ENCODE results near the gene KRT32.
"Not testable (repeated sequence)": the region's sequence is repeated elsewhere in the genome, so short reads cannot be mapped to it uniquely, and the experiment has no call there.

The KRT32 gene

DNA sequence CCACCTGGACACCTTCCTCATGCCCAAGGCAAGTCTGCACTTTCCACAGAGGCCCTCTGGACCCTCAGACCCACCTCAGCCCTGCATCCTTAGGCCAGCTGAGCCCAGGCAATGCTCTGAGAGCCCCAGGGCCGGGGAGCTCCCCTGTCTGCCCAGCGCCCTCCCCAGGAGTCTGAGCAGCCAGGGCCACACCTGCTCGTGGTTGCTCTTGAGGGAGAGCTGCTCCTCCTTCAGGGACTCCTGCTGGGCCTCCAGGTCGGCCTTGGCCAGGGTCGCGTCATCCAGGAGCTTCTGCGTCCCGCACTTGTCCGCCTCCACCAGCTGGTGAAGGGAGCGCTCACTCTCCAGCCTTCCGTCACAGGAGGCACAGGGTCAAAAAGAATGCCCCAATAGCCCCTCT, 44.6 kb downstream of the KRT32 start:
- DNase-seq, result not testable (repeated sequence)

DNA sequence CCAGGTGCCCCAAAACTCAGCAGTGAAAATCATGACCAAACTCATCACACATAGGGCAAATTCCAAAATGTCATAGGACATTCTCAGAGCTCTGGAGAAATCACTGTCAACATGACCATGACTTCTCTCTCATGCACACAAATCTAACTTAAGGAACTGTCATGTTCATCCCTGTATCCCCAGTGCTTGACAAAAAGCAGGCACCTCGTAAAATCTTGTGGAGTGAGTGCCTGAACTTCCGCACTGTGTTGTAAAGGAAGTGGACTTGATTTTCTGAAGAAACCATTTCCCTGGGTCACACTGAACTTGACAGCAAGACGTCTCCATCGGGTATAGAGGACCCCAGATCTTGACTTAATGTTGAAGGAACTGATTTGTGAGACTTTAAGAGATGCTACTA, 45.6 kb downstream of the KRT32 start:
- no peak for DNase-seq

DNA sequence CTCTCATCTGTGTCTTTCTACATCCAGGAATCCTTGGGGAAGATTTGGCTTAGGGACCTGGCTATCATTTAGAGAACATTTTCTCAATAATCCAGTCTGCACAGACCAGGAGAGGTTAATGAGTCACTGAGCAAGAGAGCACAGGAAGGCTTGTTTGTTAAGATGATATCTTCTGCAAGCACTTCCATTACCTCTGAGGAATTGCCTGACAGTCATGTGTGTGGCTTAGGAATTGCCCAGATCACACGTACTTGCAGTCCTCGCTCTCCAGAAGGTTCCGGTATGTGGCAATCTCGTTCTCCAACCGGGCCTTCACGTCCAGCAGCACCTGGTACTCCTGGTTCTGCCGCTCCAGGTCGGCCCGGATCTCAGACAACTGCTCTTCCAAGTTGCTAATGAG, 46.1 kb downstream of the KRT32 start:
- DNase-seq, result no peak

DNA sequence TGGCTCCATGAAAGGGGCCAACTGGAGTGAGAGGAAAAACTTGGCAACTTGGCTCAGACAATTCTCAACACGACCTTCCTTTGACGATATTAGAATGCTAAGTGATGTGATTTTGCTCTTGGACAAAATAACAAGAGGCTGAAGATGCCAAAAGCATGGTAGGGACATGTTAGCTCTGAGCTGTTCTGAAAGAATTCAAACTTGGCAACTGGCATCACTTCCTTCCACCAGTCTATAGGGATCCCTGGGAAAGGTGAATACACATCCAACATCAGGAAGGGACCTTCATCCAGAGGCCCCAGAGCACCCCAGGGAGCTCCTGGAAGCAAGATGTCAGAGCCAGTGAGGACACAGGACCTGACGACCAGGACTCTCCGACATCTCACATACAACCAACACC, 47.1 kb downstream of the KRT32 start:
- no peak for DNase-seq

DNA sequence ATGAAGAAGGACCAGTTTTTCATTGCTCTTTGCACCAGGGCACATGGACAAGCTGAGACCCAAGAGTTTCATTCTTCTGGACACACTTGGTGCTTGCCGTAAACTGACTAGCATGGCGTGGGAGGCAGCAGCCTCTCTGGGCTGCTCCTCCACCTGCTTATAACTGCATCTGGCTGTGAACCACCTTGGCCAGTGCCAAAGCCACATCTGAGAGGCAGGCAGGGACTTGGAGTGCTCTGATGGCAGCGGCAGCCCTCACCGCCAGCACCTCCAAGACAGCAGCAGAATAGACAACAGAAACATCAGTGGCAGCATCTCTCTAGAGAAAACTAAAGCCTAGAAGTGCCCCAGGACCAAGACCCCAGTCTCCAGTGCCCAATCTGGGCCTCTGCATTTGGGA, 47.5 kb downstream of the KRT32 start:
- DNase-seq, result no peak

DNA sequence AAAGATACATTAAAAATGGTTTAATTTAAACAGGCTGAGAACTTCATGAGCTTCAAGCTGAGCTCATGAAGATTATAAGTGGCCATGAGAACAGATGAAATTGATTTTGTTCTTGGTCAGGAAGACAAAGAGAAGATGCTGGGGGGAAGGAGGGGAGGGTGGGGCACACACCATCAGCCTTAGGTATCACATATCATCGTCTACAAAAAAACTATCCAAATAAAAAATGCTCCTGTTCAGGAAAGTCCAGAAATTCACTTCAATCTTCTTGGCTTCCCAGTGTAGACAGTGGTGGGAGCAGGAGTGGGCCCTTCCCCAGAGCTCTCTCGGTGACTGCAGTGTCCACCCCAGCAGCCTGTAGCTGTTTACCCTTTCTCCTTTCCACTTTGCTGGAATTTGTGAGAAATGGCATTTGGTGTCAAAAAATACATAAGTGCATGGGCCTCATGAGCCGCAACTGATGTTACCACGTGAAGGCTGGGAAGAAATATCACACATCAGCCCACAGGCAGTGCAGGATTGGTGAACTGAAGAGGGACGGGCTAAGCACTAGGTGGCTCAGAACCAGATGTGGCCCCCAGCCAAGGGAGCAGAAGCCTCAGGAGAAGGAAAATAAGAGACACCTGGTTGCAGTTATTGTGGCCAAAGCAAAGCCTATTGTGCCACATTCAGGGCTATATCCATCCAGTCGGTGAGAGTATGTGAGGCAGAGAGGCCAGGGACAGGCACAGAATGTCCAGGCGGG, 48.9 kb downstream of the KRT32 start:
- DNase-seq, result no peak

DNA sequence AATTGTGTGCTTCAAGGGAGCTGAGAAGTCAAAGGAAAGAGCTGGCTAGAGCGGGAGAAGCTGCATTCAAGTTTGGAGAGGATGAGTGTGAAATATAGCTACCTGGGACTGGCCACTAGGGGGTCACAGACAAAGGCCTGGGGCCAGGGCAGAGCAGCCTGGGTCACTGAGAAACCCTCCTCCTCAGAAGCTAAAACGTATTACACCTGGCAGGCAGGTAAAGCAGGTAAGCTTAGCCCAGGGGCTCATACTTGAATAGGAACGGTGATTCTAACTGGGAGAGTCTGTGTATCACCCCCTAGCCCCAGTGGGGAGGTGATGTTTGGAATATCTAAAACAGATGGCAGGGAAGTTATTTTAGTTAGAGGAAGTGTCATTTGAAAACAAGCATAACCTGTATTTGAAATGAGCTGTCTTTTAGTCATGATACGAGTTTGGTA, 49.6 kb downstream of the KRT32 start:
- no peak for DNase-seq

DNA sequence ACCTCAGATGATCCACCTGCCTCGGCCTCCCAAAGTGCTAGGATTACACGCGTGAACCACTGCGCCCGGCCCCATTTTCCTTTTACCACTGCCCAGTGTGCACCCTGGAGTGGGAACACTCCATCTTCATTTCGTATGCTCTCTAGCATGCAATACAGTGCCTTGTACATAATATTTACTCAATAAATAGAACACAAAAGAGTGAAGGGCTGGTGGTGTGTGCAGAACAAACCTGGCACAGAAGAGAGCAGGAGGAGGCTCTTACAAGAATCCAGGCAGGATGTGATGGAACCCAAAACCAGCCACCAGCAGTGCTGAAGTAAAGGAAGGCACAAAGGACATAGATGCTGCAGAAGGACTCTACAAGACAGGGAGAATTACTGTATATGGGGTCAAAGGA, 50.1 kb downstream of the KRT32 start:
- no peak for DNase-seq

DNA sequence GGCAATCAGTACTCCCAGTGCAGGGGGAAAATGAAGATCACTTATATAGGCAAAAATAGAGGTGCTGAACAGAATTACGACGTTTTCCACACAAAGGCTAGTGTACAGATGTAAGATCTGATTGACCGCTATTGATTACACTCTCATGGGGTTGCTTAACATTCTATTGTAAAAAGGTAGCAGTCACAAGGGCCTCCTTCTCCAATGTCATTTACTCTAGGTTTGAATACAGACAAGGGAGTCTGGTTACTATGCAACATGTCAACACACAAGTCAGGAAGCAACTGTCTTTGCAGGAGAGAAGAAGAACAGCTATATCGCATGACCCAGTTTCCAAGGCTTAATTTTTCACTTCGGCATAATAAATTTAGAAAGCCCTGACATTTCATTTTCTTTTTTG, 50.7 kb downstream of the KRT32 start:
- no peak for DNase-seq

DNA sequence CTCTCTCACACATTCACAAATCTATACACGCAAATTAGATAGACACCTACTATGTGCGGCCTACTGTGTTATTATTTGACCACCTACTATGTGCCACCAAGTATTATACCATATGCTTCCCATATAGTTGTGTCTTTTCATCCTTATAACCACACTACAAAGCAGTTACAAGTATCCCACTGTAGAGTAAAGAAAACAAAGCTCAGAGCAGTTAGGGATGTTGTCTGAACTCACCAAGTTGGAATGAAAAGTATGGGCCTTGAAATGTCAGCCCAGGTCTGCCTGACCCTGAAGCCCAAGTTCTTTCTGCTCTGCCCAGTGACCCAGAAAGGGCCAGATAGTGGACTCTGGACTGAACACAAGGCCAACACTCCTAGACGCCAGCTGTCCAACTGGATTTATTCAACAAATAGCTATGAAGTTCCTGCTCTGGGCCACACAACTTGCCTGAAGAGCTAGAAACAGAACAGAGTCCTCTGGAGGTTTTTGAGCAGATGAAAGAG, 51.3 kb downstream of the KRT32 start:
- no peak for DNase-seq

DNA sequence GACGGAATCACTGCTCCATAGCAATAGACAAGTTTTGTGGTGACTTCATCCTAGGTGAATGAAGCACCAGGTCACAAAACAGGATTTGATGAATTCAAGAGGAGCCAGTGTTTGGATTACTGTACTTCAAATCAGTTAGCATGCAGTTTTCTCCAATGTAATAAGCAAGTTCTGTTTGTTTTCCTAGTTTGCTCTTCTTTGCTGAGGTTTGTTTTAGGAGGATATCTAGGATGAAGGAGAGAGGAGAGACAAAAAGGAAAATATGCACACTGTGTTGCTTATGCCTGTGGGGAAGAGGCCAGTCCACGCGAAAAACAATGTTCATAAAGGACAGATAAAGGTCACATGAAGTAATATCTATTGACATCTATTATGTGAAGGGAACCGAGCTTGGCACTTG, 51.8 kb downstream of the KRT32 start:
- no peak for DNase-seq

DNA sequence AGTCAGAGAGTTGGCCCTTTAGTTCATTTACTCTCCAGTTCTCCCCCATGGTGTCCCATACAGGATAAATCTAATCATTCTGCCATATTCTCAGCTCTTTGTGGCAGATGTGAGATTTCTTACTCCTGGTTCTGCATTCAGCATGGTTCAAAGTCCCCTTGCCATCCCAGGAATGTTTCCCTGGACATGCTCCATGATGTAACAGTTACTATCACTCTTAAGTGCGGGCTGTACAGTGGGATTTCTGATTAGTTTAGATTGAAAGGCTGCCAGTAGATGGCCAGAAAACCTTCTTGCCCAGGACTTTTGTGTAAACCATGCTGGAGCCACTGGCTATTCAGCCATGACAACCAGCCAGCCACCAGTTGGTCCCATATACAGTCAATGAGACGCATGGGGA, 53.2 kb downstream of the KRT32 start:
- DNase-seq, result no peak

DNA sequence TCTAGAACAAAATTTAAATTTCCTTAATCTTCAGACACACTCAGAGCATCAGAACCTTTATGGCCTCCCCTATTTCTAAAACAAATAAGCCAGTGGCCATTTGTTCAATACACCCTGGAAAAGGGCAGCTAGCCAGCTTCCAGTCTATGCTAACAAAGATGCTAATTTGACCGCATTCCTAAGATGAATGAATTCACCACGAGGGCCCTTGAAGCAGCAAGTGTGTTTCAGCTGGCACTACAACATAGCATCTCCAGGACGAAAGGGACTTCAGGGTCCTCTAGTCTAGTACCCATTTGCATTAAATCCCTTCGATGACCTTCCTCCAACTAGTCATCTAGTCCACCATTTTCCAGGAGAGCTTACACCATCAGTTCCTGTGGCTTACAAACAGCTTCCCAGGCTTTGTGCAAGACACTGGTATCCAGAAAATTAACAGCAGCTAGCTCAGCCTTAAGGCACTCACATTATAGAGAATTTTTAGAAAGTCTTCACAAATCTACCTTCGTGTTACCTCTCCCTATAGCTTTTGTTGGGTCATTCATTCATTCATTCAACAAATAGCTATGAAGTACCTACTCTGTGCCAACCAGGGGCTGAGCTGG, 53.7 kb downstream of the KRT32 start:
- DNase-seq, result no peak

DNA sequence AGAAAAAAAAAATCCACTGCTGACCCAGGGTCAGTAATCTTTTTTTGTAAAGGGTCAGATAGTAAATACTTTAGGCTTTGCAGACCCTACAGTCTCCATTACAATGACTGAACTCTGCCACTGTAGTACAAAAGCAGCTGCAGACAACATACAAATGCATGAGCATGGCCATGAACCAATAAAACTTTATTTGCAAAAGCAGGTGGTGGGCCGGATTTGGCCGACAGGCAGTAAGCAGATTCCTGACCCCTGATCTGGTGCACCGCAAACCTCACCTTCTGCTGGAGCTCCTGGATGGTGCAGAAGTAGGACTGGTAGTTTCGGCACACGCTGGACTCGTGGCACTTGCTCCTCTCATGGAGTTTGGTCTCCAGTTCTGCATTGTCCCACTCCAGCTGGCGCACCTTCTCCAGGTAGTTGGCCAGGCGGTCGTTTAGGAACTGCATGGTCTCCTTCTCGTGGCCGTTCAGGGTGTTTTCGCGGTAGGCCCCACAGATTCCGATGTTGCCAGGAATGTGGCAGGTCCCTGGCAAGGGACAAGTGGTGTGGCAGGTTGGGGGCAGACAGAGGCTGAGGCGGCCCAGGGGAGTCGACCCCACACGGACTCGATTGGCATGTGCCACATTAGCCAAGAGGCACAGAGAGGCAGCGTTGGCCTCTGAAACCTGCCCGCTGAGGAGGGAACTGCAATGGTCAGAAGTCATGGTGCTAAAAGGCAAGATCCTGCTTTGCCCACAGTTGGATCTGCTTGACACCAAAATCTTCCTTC, 55.9 kb downstream of the KRT32 start:
- no peak for DNase-seq
